Cardiac muscle cell (in vitro differentiated cells and primary cell): Measurements from ENCODE around the gene COMT. TPM values are rescaled to one million over a fixed set of nuclear protein-coding genes. Genes with fewer than 3 reads are reported as not detected.
A peak's percentile ranks its signal among the peaks of the same experiment; 100 is the strongest.

Source experiments
- DNase-seq, 2 donors: peaks; one replicate each; pipeline versions ENCODE4 v3.0.0 to v3.0.0-alpha.2; 2010 to 2017; ENCODE audit warnings: low read depth in 1 of 2, low spot score in 1 of 2
- H3K27ac ChIP-seq: fragments of 200-600 bp; sonication (generic); 2 replicates; pipeline ENCODE4 v1.5.1; 2016
- H3K27me3 ChIP-seq: fragments of 200-600 bp; sonication (generic); 2 replicates; pipeline ENCODE4 v1.6.0; 2016; ENCODE audit warnings: control low read depth
- H3K36me3 ChIP-seq: fragments of 200-600 bp; sonication (generic); 2 replicates; pipeline ENCODE4 v1.5.1; 2016; ENCODE audit warnings: control low read depth
- H3K4me1 ChIP-seq: fragments of 200-600 bp; sonication (generic); 2 replicates; pipeline ENCODE4 v1.8.1; 2017; ENCODE audit warnings: low read depth, mild to moderate bottlenecking, mixed run types
- H3K4me3 ChIP-seq: fragments of 200-600 bp; sonication (generic); 2 replicates; pipeline ENCODE4 v1.5.1; 2016; ENCODE audit warnings: mild to moderate bottlenecking
- H3K9me3 ChIP-seq: fragments of 200-600 bp; sonication (generic); 2 replicates; pipeline ENCODE4 v1.5.1; 2017; ENCODE audit warnings: low read depth, mild to moderate bottlenecking, control low read depth
- polyA plus RNA-seq: library from polyadenylated mRNA; unstranded; fragments of >200 nt; fragmentation: Nextera tagmentation; extraction: Ambion mirVana; gene quantifications from 2 replicates; pipeline ENCODE4 v1.2.1, GENCODE V29; 2016
- total RNA-seq: library from RNA; depleted of rRNA; stranded (reverse); fragments of >200 nt; gene quantifications from 2 replicates; pipeline ENCODE4 v1.2.3, GENCODE V29; 2016
- TF ChIP-seq, protein P1 (sequence below): IDR thresholded peaks from 2 replicates; pipeline ENCODE4 v1.5.1; 2012; ENCODE audit warnings: low read depth, mild to moderate bottlenecking, low read length

Gene COMT
- total and polyA plus RNA-seq, 2 experiments from 2014 or later = 35.8 to 51.9 TPM

DNA sequence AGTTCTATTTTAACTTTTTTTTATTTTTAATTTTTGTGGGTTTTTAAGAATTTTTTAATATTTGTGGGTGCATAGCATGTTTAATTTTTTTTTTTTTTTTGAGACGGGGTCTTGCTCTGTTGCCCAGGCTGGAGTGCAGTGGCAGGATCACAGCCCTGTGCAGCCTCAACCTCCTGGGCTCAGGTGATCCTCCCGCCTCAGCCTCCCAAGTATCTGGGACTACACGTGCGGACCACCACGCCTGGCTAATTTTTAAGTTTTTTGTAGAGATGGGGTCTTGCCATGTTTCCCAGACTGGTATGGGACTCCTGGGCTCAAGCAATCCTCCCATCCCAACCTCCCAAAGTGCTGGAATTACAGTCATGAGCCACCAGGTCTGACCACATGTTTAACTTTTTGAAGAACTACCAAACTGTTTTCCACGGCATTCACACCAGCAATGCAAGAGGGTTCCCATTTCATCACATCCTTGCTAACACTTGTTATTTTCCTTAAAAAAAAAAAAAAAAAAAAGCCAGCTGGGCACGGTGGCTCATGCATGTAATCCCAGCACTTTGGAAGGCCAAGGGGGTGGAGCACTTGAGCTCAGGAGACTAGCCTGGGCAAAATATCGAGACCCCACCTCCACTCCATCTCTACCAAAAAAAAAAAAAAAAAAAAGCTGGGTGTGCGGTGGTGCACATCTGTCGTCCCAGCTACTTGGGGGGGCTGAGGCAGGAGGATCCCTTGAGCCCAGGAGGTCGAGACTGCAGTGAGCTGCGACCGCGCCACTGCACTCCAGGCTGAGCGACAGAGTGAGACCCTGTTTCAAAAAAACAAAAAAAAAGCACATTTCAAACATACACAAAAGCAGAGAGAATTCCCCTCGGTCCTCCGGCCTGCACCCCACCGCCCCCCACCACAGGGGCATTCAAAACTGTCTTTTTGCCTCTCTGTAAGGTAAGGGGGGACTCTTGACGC is 16.8 kb downstream of the COMT start:
- peaks cover 11% of the 10 kb centered on the region for H3K4me1 ChIP-seq
- H3K27ac ChIP-seq = no peak overlapping the region
- TF ChIP-seq, protein P1, sequence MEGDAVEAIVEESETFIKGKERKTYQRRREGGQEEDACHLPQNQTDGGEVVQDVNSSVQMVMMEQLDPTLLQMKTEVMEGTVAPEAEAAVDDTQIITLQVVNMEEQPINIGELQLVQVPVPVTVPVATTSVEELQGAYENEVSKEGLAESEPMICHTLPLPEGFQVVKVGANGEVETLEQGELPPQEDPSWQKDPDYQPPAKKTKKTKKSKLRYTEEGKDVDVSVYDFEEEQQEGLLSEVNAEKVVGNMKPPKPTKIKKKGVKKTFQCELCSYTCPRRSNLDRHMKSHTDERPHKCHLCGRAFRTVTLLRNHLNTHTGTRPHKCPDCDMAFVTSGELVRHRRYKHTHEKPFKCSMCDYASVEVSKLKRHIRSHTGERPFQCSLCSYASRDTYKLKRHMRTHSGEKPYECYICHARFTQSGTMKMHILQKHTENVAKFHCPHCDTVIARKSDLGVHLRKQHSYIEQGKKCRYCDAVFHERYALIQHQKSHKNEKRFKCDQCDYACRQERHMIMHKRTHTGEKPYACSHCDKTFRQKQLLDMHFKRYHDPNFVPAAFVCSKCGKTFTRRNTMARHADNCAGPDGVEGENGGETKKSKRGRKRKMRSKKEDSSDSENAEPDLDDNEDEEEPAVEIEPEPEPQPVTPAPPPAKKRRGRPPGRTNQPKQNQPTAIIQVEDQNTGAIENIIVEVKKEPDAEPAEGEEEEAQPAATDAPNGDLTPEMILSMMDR = no peak
- H3K27me3 ChIP-seq = no peaks in the 10 kb centered on the region
- DNase-seq = peak in 1 of 2 donors; percentile 35
- no peaks in the 10 kb centered on the region for H3K9me3 ChIP-seq
- peak overlapping the region; percentile 29 for H3K4me3 ChIP-seq
- H3K36me3 ChIP-seq = no peaks in the 10 kb centered on the region

DNA sequence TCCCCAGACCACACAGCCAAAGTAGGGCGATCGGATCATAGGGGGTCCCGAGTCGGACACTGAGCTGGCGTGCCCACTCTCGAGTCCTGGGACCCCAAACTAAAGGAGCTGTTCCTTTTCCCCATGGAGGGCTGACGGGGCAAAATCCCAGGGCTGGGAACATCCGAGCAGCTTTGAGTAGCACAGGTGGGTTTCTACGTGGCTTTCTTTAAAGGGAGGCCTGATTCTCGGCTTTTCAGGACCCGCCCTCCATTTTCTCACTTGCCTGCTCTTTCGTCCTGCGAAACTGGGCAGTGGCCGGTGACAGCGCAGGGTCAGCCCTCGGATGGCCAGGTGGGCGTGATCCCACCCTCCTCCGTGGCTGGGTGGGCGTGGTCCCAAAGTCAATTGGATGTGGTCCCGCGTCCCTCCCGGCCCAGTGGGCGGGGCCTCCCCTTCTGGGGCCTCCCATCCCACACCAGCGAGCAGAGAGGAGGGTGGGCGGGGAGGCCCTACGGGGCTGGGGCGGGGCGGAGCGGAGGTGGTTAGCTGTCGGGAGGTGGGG is 17.5 kb downstream of the COMT start:
- no peak overlapping the region for H3K27ac ChIP-seq

DNA sequence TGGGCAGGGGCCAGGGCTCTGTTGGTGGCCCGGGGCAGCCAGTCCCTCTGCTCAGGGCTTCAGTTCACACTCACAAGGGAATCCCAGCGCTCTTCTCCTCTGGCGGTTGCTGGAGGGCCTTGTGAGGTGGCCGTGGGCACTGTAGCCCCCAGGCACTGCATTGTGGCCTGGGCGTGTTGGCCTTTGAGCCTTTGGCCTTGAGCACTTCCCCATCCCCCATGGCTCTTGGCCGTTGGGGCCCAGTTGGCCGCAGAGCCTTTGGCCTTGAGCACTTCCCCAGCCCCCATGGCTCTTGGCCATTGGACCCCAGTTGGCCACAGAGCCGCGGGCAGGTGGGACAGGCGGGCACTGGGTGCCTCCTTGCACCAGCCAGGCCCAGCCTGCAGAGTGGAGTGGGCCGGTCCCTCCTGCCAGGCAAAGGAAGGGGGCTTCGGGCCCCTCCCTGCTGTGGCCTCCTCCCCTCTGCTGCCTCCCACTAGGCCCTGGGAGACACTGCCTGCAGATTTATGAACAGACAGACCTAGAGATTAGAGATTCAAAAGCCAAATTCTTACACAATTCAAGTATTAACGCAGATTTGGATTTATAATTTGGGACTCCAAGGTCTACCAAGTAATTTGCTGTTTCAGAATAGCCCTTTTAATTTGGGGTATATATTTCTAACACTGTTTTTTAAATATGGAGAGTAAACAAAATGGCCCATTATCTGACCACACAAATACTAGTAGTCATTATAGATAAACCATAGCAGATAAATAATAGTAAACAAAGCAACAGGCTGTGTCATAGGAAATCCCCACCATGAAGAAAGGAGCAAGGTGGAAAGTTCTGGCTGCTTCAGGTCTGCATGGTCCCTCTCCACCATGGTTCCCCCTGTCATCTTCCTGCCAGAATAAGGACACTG is 18.3 kb downstream of the COMT start:
- TF ChIP-seq, protein P1 = no peak
- Histone ChIP-seq H3K27me3 (no peaks in the 10 kb centered on the region), H3K9me3 (no peaks in the 10 kb centered on the region), H3K4me1 (peaks cover 11% of the 10 kb centered on the region), H3K4me3 (no peak overlapping the region), H3K36me3 (no peaks in the 10 kb centered on the region), H3K27ac (peak overlapping the region; percentile 27)
- DNase-seq = no peak

More for the DNA sequence above, 17.5 kb downstream of the COMT start:
- peak; percentile 76 to 99 for DNase-seq
- peak overlapping the region; percentile 29 for H3K4me3 ChIP-seq
- no peaks in the 10 kb centered on the region for H3K9me3 ChIP-seq
- no peaks in the 10 kb centered on the region for H3K27me3 ChIP-seq
- H3K4me1 ChIP-seq = peaks cover 11% of the 10 kb centered on the region
- TF ChIP-seq, protein P1 = no peak
- no peaks in the 10 kb centered on the region for H3K36me3 ChIP-seq

DNA sequence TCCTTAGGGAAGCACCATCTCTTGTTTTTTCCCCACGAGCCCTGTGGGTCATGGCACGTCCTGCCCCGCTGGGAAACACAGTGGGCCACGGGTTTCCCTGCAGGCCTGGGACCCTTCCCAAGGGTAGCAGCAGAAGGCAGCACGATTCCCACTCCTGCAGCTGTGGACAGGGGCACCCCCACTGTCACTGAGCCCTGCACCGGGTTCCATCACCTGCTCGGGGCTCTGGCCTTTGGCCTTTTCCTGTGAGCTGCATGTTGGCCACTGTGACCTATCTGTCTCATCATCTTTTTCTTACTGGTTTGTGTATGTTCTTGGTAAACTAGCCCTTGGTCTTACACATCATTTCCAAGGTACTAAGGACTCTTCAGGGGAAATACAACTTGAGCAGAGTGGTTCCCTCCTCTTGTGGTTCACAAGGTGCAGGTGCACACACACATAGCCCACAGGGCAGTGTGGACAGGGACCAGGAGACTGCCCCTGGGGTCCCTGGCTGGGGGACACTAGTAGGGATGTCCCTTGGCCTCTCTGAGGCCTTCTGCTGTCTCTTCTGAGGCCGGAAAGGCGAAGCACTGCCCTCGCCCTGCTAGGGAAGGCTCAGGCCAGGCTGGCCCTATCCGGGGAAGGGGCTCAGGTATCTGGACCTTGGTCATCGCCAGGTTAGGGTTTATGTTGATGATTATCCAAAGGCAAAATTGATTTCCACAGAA is 19.1 kb downstream of the COMT start:
- H3K4me3 ChIP-seq = no peak overlapping the region
- H3K27me3 ChIP-seq = no peaks in the 10 kb centered on the region
- TF ChIP-seq, protein P1 = no peak
- H3K36me3 ChIP-seq = no peaks in the 10 kb centered on the region
- no peak overlapping the region for H3K27ac ChIP-seq
- no peak for DNase-seq
- H3K9me3 ChIP-seq = no peaks in the 10 kb centered on the region
- peaks cover 11% of the 10 kb centered on the region for H3K4me1 ChIP-seq

DNA sequence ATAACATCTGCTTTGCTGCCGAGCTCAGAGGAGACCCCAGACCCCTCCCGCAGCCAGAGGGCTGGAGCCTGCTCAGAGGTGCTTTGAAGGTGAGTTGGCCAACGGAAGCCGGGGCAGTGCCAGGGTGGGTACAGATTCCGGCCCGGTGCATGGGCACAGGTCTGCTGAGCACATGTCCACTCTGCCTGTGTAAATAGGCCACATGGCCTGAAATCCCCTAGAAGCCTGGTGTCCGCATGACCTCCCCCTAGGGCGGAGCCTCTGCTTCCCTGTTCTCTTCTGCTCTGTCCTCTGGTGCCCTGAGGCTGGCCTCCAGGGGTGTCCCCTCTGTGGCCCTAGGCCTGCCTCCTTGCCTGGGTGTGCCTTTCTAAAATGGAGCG is 19.6 kb downstream of the COMT start:
- peaks cover 11% of the 10 kb centered on the region for H3K4me1 ChIP-seq
- no peaks in the 10 kb centered on the region for H3K9me3 ChIP-seq
- no peaks in the 10 kb centered on the region for H3K36me3 ChIP-seq
- no peak for DNase-seq
- no peak overlapping the region for H3K4me3 ChIP-seq
- H3K27me3 ChIP-seq = no peaks in the 10 kb centered on the region
- H3K27ac ChIP-seq = no peak overlapping the region
- TF ChIP-seq, protein P1 = no peak
